ENCODE data around the gene ABHD4. TPM values are rescaled to one million over a fixed set of nuclear protein-coding genes. Genes with fewer than 3 reads are reported as not detected.

ABHD4 gene
- total RNA-seq (2014; rRNA removed) (9.1 and 9.6 TPM in 2 replicates), Bru-seq, nascent RNA (percentile 76 among the genes with signal in this experiment), BruChase-seq, experiment 1, labeled RNA remaining after a 6-hour chase (percentile 78 among the genes with signal in this experiment), BruChase-seq, experiment 2, labeled RNA remaining after a 2-hour chase (percentile 78 among the genes with signal in this experiment)
- long read RNA-seq, transcript ABHD4-203 (7 exons, 3,366 nt), result major isoform, 11 of 31 reads
- long read RNA-seq, partial matches to known transcripts, result 9 of 31 reads
- long read RNA-seq, other reads (novel, unspliced or antisense), result 11 of 31 reads

DNA sequence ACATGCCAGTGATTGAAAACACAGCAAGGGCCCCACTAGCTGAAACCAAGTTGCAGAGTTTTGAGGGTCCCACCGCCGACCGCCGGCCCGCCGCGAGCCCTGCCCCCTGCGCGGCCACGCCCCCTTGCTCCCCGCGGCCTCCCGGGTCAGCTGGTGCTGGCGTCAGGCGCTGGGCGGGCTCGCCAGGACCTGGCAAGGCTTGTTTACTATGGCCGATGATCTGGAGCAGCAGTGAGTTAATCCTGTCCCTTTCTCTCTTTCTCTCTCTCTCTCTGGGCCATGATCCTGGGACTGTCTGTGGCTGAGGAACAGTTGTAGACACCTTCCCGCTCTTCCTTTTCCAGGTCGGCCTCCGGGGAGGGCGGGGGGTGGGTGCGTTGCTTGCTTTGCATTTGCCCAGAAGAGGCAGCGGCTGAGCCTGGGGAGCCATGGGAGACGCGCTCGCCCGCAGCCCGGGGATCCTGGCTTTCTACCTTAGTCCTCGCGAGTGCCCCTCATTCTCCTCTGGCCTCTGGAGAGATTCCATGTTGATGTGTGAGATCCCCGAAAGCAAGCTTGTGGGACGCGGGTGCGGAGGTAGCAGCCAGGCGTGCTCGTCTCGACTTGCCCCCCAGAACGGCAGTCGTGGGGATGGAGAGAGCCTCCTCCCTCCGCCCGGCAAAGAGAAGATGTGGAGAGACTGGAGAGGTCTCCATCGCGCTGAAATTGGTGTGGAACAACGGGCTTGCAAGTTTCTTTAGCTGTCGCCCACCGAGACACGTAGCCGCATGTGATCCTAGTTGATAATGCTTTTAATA, at the start of gene ABHD4:
Gene ABHD4, plus strand, starts transcription at position 202 of the 797 bp plus-strand sequence. Its CDS starts 7 bp downstream, at position 209.
- no peaks in the 10 kb centered on the region for H4K20me1 ChIP-seq (ENCODE audit: low read length)
- H3K79me2 ChIP-seq (ENCODE audit: low read length), result peaks cover 16% of the 10 kb centered on the region
- peak within 1 kb of the TSS; percentile 89 for H3K4me3 ChIP-seq (ENCODE audit: low read length)
- peak; percentile 82 for ATAC-seq
- H3K27me3 ChIP-seq (ENCODE audit: low read length), result no peaks in the 10 kb centered on the region
- H2AFZ ChIP-seq (ENCODE audit: low read length), result peak within 1 kb of the TSS; percentile 97
- no peaks in the 10 kb centered on the region for H3K9me3 ChIP-seq (ENCODE audit: low read length)
- H3K9ac ChIP-seq (ENCODE audit: low read length), result peak within 1 kb of the TSS; percentile 73
- BruUV-seq (replicated peaks), result TSS peak; percentile 80
- peak; percentile 61 for DNase-seq
- no peaks in the 10 kb centered on the region for H3K9me2 ChIP-seq (replicated peaks; ENCODE audit: low read length)
- CTCF ChIA-PET, result interaction anchor here (0.6 to 1.4 kb wide), 4 partner anchors 9 to 52 kb away, joined by 4 to 12 read pairs (median 8); partner anchors contain the start of gene DAD1
- peaks cover 50% of the 10 kb centered on the region for H3K4me1 ChIP-seq (ENCODE audit: insufficient read depth, low read length)
- POLR2A ChIA-PET (ENCODE audit: unreplicated experiment), result interaction anchor here (0.6 to 1.9 kb wide), 3 partner anchors 9 to 53 kb away, joined by 3 to 18 read pairs (median 5); partner anchors contain the start of gene DAD1
- H3F3A ChIP-seq (ENCODE audit: low read length, unreplicated experiment), result peaks cover 5% of the 10 kb centered on the region
- H3K36me3 ChIP-seq (ENCODE audit: low read depth, low read length), result peaks cover 1% of the 10 kb centered on the region; the same call in 1 of the 2 replicates
- TF ChIP-seq CTCF (conservative IDR thresholded peaks at IDR 0.05; ENCODE audit: low read depth, low read length) (no peak), EZH2phosphoT487 (IDR thresholded peaks at IDR 0.05; ENCODE audit: borderline replicate concordance, low read length) (no peak)
- intact Hi-C loops (cut with micrococcal nuclease), result loop anchor here (2.0 kb wide), 2 partner anchors 27 to 55 kb away; no protein-coding TSS in a partner anchor
- H3K27ac ChIP-seq (ENCODE audit: low read length), result peak within 1 kb of the TSS; percentile 68
- peak within 1 kb of the TSS; percentile 87 for H3K4me2 ChIP-seq (ENCODE audit: low read length)

DNA sequence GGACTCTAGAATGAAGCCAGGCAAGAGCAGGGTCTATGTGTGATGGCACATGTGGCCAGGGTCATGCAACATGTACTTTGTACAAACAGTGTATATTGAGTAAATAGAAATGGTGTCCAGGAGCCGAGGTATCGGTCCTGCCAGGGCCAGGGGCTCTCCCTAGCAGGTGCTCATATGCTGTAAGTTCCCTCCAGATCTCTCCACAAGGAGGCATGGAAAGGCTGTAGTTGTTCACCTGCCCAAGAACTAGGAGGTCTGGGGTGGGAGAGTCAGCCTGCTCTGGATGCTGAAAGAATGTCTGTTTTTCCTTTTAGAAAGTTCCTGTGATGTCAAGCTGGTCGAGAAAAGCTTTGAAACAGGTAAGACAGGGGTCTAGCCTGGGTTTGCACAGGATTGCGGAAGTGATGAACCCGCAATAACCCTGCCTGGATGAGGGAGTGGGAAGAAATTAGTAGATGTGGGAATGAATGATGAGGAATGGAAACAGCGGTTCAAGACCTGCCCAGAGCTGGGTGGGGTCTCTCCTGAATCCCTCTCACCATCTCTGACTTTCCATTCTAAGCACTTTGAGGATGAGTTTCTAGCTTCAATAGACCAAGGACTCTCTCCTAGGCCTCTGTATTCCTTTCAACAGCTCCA, 48.7 kb upstream of the ABHD4 start:
- DNase-seq (no peak), ATAC-seq (no peak)
- ChIA-PET CTCF (no interaction called here), POLR2A (ENCODE audit: unreplicated experiment) (interaction anchor here (0.5 kb wide), 2 partner anchors 149 to 366 kb away, joined by 3 to 21 read pairs; no protein-coding TSS in a partner anchor)
- Histone ChIP-seq H3K9me2 (replicated peaks; ENCODE audit: low read length) (no peaks in the 10 kb centered on the region), H4K20me1 (ENCODE audit: low read length) (no peaks in the 10 kb centered on the region), H3K36me3 (ENCODE audit: low read depth, low read length) (no peaks in the 10 kb centered on the region), H3K9ac (ENCODE audit: low read length) (no peak overlapping the region), H3K4me2 (ENCODE audit: low read length) (no peak overlapping the region; the same call in 1 of the 2 replicates), H3K79me2 (ENCODE audit: low read length) (no peaks in the 10 kb centered on the region), H3K27me3 (ENCODE audit: low read length) (no peaks in the 10 kb centered on the region), H3K9me3 (ENCODE audit: low read length) (no peaks in the 10 kb centered on the region), H2AFZ (ENCODE audit: low read length) (no peak overlapping the region), H3K4me1 (ENCODE audit: insufficient read depth, low read length) (peaks cover 52% of the 10 kb centered on the region), H3K4me3 (ENCODE audit: low read length) (no peak overlapping the region), H3F3A (ENCODE audit: low read length, unreplicated experiment) (no peaks in the 10 kb centered on the region), H3K27ac (ENCODE audit: low read length) (peak overlapping the region; percentile 54)
- no TSS peak for BruUV-seq (replicated peaks)
- no peak for TF ChIP-seq CTCF (conservative IDR thresholded peaks at IDR 0.05; ENCODE audit: low read depth, low read length)
- no peak for TF ChIP-seq EZH2 (IDR thresholded peaks at IDR 0.05; ENCODE audit: low read length, unreplicated experiment)
- TF ChIP-seq EZH2phosphoT487 (IDR thresholded peaks at IDR 0.05; ENCODE audit: borderline replicate concordance, low read length), result no peak
- intact Hi-C loops (cut with micrococcal nuclease), result no loop called here
